Spleen (tissue), 11 donors: ENCODE data around the gene AHSP. TPM values are rescaled to one million over a fixed set of nuclear protein-coding genes. Genes with fewer than 3 reads are reported as not detected.
A peak's percentile ranks its signal among the peaks of the same experiment; 100 is the strongest.
"Not testable (repeated sequence)": the region's sequence is repeated elsewhere in the genome, so short reads cannot be mapped to it uniquely, and the experiment has no call there.

Experiments
- DNase-seq: peaks from one replicate; pipeline ENCODE4 v3.0.0-alpha.2; 2020
- H3K27ac ChIP-seq, 8 donors: fragments of 200-600 bp; sonication (generic) in 7 of 8; 1 replicate in 4 of 8; 2 replicates in 4 of 8; pipeline versions ENCODE4 v1.5.0 to v1.8.0; 2016 to 2021; ENCODE audit warnings: inconsistent platforms in 4 of 8, mild to moderate bottlenecking in 4 of 8, moderate library complexity in 1 of 8
- H3K27me3 ChIP-seq, 7 donors: fragments of 200-600 bp; sonication (generic) in 6 of 7; replicated peaks in 1 of 7; 1 replicate in 4 of 7; 2 replicates in 3 of 7; pipeline versions ENCODE4 v1.5.0 to v1.8.0; 2016 to 2021; ENCODE audit warnings: inconsistent platforms in 3 of 7, mild to moderate bottlenecking in 1 of 7
- H3K36me3 ChIP-seq, 6 donors: fragments of 200-600 bp; sonication (generic) in 5 of 6; 1 replicate in 4 of 6; 2 replicates in 2 of 6; pipeline versions ENCODE4 v1.5.0 to v1.8.0; 2016 to 2021; ENCODE audit warnings: inconsistent platforms in 2 of 6
- H3K4me1 ChIP-seq, 6 donors: fragments of 200-600 bp; sonication (generic) in 5 of 6; 1 replicate in 3 of 6; 2 replicates in 3 of 6; pipeline versions ENCODE4 v1.5.0 to v1.8.0; 2016 to 2021; ENCODE audit warnings: inconsistent platforms in 3 of 6
- H3K4me3 ChIP-seq, 8 donors: fragments of 200-600 bp; sonication (generic) in 7 of 8; 1 replicate in 4 of 8; 2 replicates in 4 of 8; pipeline versions ENCODE4 v1.5.0 to v1.8.0; 2016 to 2021; ENCODE audit warnings: inconsistent platforms in 4 of 8, mild to moderate bottlenecking in 4 of 8, moderate library complexity in 2 of 8
- H3K9me3 ChIP-seq, 8 donors: fragments of 200-600 bp; sonication (generic) in 7 of 8; 1 replicate in 4 of 8; 2 replicates in 4 of 8; pipeline versions ENCODE4 v1.5.0 to v1.8.0; 2016 to 2021; ENCODE audit warnings: inconsistent platforms in 4 of 8
- POLR2A ChIP-seq, 3 donors: fragments of 450-650 bp; IDR thresholded peaks; one replicate each; pipeline ENCODE4 v1.5.1; 2017; ENCODE audit warnings: antibody characterized with exemption in 3 of 3, mild to moderate bottlenecking in 1 of 3
- POLR2AphosphoS5 ChIP-seq, 3 donors: sonication (generic); formaldehyde crosslinking; IDR thresholded peaks; one replicate each; pipeline ENCODE4 v1.5.1; 2017; ENCODE audit warnings: antibody characterized with exemption in 3 of 3
- WGBS, 5 donors: extraction: QIAGEN DNeasy Blood & Tissue Kit in 3 of 5; methylation state at CpG; one replicate each; pipeline versions ENCODE4 v1.1.5 to v1.1.7; 2013 to 2018; 5-methylcytosine and 5-hydroxymethylcytosine counted together
- intact Hi-C: fragments of 100-400 bp; cut with DNase I; formaldehyde crosslinking; loops from one replicate; pipeline ENCODE4 v1.15.0; 2023; ENCODE audit warnings: low total_unique reads
- polyA plus RNA-seq, 3 donors: library from polyadenylated mRNA; stranded (reverse); fragments of 200-250 nt; gene quantifications; one replicate each; pipeline ENCODE4 v1.2.1, GENCODE V29; 2013
- total RNA-seq, 7 donors: library from RNA; depleted of rRNA in 3 of 7; stranded (reverse); fragments of >200 nt in 3 of 7; fragmentation: NEBNext Ultra II Directional in 4 of 7; extraction: Animal tissue kit (Norgen Biotek cat#: 25700) in 4 of 7; gene quantifications; one replicate each; pipeline versions ENCODE4 v1.1.0 to v1.2.1, GENCODE V29; 2016 to 2021
- TF ChIP-seq, protein P1 (sequence below), 11 experiments: fragments of 200-600 bp in 7 of 11; fragments of 450-650 bp in 4 of 11; sonication (generic) in 4 of 11; IDR thresholded peaks in 8 of 11; conservative IDR thresholded peaks in 3 of 11; 1 replicate in 7 of 11; 2 replicates in 4 of 11; pipeline versions ENCODE4 v1.4.0 to v1.8.0; 2016 to 2021; ENCODE audit warnings: antibody characterized with exemption in 11 of 11, inconsistent platforms in 4 of 11, mild to moderate bottlenecking in 1 of 11
- donor health status: healthy with polysubstance abuse.
- donor health status: DM: no; HTN: no; CAD: no; lungs with moderate emphysema.
- donor health status: DM: no; HTN: no; CAD: no.
- donor health status: Bipolar disorder and iron deficiency.
- donor health status: healthy.
- donor health status: DM: no; HTN: no; CAD: no.
- donor health status: DM: yes; HTN: yes; CAD: no.

AHSP gene
- total and polyA plus RNA-seq, 10 donors = 0.76 to 94.3 (median 3.4) TPM

DNA sequence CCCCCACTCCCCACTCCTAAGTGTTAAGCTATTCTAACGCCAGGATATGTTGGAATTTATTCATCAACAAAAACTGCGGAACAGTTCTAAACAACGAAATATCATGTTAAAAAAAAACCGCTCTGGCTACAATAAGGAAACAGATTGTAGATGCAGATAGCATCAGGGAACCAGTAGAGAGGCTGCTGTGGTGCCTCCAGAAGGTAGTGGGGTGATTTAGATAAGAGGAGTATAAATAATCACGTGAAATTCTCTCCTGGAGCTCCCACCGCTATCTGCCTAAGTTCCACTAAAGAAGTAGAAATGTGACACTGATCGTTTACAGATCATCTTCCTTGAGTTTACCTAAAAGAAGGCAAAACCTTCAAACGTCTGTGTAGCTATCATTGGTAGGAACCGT lies 8.0 kb downstream of the AHSP start:
- H3K27ac ChIP-seq = no peak overlapping the region
- intact Hi-C loops = no loop called here
- no peaks in the 10 kb centered on the region for H3K36me3 ChIP-seq
- peaks cover 0 to 11% (median 6%) of the 10 kb centered on the region in 6 donors for H3K4me1 ChIP-seq
- DNase-seq = no peak
- 15 to 34% (median 19%) methylated on average over 9 of the region's 9 CpGs for WGBS, 5 donors
- no peak overlapping the region for H3K4me3 ChIP-seq
- peaks cover 0 to 98% (median 36%) of the 10 kb centered on the region in 7 donors for H3K27me3 ChIP-seq
- peaks cover 0 to 14% (median 5%) of the 10 kb centered on the region in 8 donors for H3K9me3 ChIP-seq
- no peak for TF ChIP-seq POLR2AphosphoS5 (IDR thresholded peaks at IDR 0.05)
- TF ChIP-seq, protein P1, sequence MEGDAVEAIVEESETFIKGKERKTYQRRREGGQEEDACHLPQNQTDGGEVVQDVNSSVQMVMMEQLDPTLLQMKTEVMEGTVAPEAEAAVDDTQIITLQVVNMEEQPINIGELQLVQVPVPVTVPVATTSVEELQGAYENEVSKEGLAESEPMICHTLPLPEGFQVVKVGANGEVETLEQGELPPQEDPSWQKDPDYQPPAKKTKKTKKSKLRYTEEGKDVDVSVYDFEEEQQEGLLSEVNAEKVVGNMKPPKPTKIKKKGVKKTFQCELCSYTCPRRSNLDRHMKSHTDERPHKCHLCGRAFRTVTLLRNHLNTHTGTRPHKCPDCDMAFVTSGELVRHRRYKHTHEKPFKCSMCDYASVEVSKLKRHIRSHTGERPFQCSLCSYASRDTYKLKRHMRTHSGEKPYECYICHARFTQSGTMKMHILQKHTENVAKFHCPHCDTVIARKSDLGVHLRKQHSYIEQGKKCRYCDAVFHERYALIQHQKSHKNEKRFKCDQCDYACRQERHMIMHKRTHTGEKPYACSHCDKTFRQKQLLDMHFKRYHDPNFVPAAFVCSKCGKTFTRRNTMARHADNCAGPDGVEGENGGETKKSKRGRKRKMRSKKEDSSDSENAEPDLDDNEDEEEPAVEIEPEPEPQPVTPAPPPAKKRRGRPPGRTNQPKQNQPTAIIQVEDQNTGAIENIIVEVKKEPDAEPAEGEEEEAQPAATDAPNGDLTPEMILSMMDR (IDR thresholded peaks at IDR 0.05 in 8 of 11, conservative IDR thresholded peaks at IDR 0.05 in 3 of 11) = no peak
- no peak for TF ChIP-seq POLR2A (IDR thresholded peaks at IDR 0.05)

DNA sequence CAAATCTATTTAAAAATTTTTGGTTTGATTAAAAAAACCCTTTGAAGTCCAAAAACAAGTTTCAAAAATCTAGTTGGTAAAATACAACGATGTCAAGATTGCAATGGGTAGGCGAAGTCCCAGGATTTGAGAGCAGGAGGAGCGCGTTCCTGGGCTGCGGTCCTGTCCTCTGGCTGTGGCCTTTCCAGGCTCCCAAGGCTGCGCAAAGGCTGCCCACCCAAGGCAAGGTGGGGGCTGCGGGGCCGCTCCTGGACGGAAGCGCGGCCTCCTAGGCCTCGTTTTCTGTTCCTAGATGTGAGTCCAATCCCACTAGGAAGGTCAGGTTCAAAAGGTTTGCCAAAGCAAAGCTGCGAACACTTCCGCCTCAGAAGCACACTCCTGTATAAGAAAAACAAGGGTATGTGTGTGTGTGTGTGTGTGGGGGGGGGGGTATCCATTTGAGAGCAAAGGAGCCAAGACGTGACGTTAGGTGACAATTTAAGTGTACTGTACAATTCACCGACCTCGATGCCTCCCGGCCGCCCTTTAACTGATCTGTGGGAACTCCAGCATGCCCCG lies 9.2 kb downstream of the AHSP start:
- Histone ChIP-seq H3K27ac (no peak overlapping the region), H3K4me3 (peak overlapping the region in 5 of 8 donors; percentile 19 to 65 (median 23)), H3K4me1 (peaks cover 0 to 11% (median 6%) of the 10 kb centered on the region in 6 donors), H3K36me3 (no peaks in the 10 kb centered on the region), H3K27me3 (peaks cover 0 to 94% (median 32%) of the 10 kb centered on the region in 7 donors), H3K9me3 (peaks cover 0 to 16% (median 5%) of the 10 kb centered on the region in 8 donors)
- 71 to 80% (median 74%) methylated on average over 21 of the region's 21 CpGs for WGBS, 5 donors
- intact Hi-C loops = no loop called here
- DNase-seq = no peak
- TF ChIP-seq, protein P1 (IDR thresholded peaks at IDR 0.05 in 8 of 11, conservative IDR thresholded peaks at IDR 0.05 in 3 of 11) = no peak
- TF ChIP-seq POLR2AphosphoS5 (IDR thresholded peaks at IDR 0.05) = no peak
- TF ChIP-seq POLR2A (IDR thresholded peaks at IDR 0.05) = no peak

GRCh38 chr16:31537362-31538242 lies 9.9 kb downstream of the AHSP start:
- WGBS, 5 donors = 8 to 17% (median 9%) methylated on average over 35 to 57 of the region's 57 CpGs
- peaks cover 0 to 11% (median 6%) of the 10 kb centered on the region in 6 donors for H3K4me1 ChIP-seq
- TF ChIP-seq, protein P1 (IDR thresholded peaks at IDR 0.05 in 8 of 11, conservative IDR thresholded peaks at IDR 0.05 in 3 of 11) = no peak
- no peak for TF ChIP-seq POLR2AphosphoS5 (IDR thresholded peaks at IDR 0.05)
- TF ChIP-seq POLR2A (IDR thresholded peaks at IDR 0.05) = no peak
- peak overlapping the region; percentile 1 to 65 (median 22) for H3K4me3 ChIP-seq
- peaks cover 0 to 87% (median 32%) of the 10 kb centered on the region in 7 donors for H3K27me3 ChIP-seq
- H3K36me3 ChIP-seq = no peaks in the 10 kb centered on the region
- no peak for DNase-seq
- peaks cover 0 to 23% (median 9%) of the 10 kb centered on the region in 8 donors for H3K9me3 ChIP-seq
- no peak overlapping the region for H3K27ac ChIP-seq
- intact Hi-C loops = no loop called here

GRCh38 chr16:31538243-31538598 lies 10.5 kb downstream of the AHSP start:
- DNase-seq, intact Hi-C loops, H3K36me3 ChIP-seq, H3K27ac ChIP-seq, H3K4me3 ChIP-seq: not testable (repeated sequence)
- H3K4me1 ChIP-seq = peaks cover 0 to 11% (median 6%) of the 10 kb centered on the region in 6 donors
- WGBS, 5 donors = 65 to 77% (median 70%) methylated on average over 7 of the region's 7 CpGs
- H3K9me3 ChIP-seq = peaks cover 0 to 28% (median 15%) of the 10 kb centered on the region in 8 donors
- H3K27me3 ChIP-seq = peaks cover 0 to 81% (median 32%) of the 10 kb centered on the region in 7 donors

- Histone ChIP-seq H3K4me1 (peaks cover 0 to 11% (median 6%) of the 10 kb centered on the region in 6 donors), H3K27me3 (peaks cover 0 to 66% (median 28%) of the 10 kb centered on the region in 7 donors), H3K9me3 (peaks cover 0 to 32% (median 18%) of the 10 kb centered on the region in 8 donors)
- DNase-seq, intact Hi-C loops, H3K4me3 ChIP-seq, H3K36me3 ChIP-seq, H3K27ac ChIP-seq: not testable (repeated sequence)
- 73 to 93% (median 85%) methylated on average over 4 of the region's 4 CpGs for WGBS, 5 donors
These were observed 12.1 kb downstream of the AHSP start for GRCh38 chr16:31539762-31540161.
